Measurements from ENCODE around the gene CARMIL1. TPM values are rescaled to one million over a fixed set of nuclear protein-coding genes. Genes with fewer than 3 reads are reported as not detected.

Gene CARMIL1
- total RNA-seq, 1 donor from 2014 or later = 20.8 TPM

DNA sequence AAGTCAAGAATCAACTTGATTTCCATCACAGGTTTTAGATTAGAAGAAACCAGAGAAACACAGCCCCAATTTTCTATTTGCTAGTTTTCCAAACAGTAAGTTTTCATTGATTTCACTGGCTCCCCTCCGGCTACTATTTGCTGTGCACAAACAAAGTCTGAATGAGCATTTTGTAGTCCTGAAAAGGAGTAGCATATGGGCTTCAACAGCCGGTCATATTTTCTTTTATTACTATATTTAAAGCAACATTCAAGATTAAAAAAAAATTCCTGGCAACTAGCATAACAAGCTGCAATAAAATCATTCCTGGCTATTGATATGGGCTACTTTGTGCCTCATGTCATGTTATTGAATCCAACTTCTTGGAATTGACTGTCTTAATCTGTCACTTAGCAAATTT lies 48.3 kb downstream of the CARMIL1 start:
- no peak for ATAC-seq
- no peak for DNase-seq (ENCODE audit: low spot score)
- intact Hi-C loops (cut with DNase I) = no loop called here

DNA sequence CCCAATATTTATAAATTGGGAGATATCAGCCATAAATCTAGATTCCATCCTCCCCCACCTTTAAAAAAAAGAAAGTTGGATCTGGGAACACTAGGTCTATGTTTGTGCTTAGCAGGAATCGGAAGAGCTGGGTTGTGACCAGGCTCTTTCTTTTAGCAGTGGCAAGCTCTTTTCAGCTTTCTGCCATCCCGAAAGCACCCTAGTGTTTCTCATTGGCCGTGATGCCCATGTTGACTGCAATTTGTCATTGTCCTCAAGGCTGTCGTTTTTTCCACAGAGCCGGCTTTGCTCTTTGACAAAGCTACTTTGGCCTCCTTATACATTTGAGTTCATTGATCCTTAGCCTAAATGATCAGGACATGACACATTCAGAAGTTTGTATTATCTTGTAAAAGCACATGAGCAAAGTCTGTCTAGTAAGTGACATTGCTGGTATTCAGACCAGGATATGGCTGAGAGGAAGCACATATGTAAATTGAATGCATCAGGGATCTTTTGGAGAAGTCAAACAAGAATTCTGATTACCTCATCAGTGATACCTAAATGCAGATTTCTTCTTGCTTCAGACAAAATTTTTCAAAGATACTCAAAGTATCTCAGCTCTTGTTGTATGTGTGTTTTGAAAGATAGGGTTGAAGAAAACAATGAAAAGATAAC lies 50.1 kb downstream of the CARMIL1 start:
- ATAC-seq = no peak
- no peak for DNase-seq (ENCODE audit: low spot score)
- intact Hi-C loops (cut with DNase I) = no loop called here

- intact Hi-C loops (cut with DNase I) = no loop called here
- no peak for DNase-seq (ENCODE audit: low spot score)
- no peak for ATAC-seq
Observed at GRCh38 chr6:25329982-25330381, 50.8 kb downstream of the CARMIL1 start.

DNA sequence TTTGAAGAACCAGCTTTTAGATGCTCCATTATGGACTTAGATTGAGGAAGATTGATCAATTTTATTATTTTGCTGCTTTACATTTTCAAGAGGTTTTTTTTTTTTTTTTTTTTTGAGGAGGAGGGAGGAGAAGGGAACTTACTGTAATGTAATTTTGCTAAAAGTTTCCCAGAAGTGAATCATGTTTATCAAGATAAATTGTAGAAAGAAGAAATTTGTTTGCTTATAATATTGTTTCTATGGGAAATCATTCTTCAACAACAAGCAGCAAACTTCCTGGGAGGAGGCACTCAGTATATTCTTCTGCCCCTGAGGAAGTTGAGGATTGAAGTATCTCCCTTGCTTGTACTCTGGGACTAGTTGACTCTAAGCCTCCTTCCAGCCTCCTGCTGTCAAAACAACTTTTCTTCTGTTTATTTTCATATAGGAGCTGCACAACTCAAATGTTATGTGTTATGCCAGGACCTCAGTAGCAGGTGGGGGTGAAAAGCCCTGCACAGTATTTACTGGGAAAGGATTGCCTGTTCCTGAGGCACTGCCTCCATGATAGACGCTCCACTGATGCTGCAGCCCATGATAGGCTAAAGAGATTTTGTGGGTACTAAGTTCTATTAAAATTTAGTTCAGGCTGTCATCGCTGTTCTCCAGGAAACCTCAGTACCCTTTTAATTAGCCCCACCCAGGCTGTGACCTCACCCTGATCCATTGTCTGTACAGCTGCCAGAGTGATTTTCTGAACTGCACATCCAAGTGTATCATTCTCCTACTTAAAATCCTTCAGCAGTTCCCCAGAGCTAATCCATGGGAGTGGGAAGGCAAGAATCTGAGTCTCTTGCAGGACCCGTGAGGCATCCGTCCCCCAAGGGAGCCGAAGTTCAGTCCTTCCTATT lies 51.9 kb downstream of the CARMIL1 start:
- DNase-seq (ENCODE audit: low spot score) (no peak), ATAC-seq (peak; percentile 51)

DNA sequence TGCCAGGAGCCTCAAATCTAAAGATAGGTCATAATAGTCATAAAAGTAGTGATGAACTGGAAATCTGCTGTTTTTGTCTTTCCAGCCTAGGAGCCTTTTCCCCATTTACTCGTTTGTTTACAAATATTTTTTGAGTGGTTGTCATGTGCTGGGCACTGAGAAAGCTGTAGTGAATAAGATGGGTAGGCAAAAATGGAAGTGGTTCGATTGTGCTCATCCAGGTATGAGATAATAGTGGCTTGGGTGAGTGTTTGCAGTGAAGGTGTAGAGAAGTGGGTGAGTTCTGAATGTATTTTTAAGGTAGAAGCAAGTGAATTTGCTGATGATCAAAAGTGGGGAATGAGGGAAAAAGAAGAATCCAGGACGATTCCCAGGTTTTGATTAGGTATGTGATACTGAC lies 53.0 kb downstream of the CARMIL1 start:
- no peak for ATAC-seq
- intact Hi-C loops (cut with DNase I) = no loop called here

More for the DNA sequence above, 51.9 kb downstream of the CARMIL1 start:
- intact Hi-C loops (cut with DNase I) = no loop called here

GRCh38 chr6:25332655-25333071 lies 53.5 kb downstream of the CARMIL1 start:
- DNase-seq (ENCODE audit: low spot score) (no peak), ATAC-seq (peak; percentile 56)
- intact Hi-C loops (cut with DNase I) = no loop called here

More for the DNA sequence above, 53.0 kb downstream of the CARMIL1 start:
- DNase-seq (ENCODE audit: low spot score) = no peak

DNA sequence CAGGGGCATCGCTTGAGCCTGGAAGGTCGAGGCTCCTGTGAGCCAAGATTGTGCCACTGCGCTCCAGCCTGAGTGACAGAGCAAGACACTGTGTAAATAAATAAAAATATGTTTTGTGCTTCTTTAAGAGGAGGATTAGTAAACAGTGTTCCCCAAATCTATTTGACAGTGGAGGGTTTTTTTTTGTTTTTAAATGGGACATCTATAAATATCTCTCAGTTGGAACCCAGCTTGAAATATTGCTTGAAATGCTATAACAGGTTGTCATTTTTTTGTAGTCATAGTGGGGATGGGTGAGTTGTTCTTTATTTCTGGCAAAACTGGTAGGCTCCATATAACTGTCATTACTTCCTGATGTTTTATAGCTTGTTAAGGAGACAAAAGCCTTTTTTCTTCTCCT lies 54.3 kb downstream of the CARMIL1 start:
- no peak for DNase-seq (ENCODE audit: low spot score)
- intact Hi-C loops (cut with DNase I) = no loop called here
- ATAC-seq = no peak

DNA sequence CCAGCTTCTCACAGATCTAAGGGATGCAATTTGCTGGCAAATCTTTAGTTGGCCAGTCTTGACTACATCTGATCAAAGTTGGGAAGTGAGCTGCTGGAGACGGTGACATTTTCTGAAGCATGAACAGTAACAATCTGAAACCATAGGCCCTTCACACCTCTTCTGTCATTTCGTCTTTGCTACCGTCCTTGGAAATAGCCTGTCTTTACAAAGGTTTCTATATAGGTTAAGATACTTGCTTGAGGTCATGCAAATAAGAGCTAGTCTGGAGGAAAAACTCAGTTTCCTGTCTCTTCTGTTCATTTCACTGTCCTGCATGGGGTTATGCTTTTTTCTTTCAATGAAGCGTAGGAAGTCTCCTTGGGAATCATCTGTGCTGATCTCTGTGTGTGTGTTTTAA lies 55.6 kb downstream of the CARMIL1 start:
- intact Hi-C loops (cut with DNase I) = no loop called here
- ATAC-seq = no peak
- no peak for DNase-seq (ENCODE audit: low spot score)

DNA sequence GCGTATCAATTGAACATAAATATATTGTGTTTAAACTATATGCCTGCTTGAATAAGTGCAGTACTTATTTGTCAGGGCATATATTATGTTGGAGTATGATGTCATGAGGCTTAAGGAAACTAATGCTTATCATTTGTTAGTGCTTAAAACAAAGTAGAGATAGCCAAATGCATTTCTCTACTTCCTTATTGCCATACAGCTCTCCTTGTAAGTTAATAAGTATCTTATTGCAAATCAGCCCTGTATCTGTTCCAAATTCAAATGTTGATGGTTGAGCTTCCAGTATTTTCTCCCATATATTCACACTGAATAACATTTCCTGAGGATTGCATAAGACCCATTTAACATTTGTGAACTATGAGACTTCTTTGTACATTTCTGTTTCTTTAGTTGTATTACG lies 57.8 kb downstream of the CARMIL1 start:
- no peak for ATAC-seq
- intact Hi-C loops (cut with DNase I) = no loop called here

DNA sequence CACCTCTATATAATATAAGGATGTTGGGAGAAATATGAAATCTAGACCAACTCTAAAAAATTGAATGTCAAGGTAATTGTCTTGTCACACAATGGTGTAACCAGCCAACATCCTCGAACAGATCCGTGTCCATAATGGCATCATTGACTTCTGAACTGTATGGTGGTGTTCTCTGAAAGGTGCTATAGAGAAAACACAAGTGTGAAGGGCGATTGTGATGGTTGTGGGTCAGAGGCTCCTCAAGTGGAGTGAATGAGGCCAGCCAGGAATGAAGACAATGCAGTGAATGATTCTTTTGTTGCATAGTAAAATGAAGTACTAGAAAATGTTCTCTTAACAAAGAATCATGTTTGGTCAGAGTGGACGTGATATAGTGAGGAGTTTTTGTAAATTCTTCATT lies 58.3 kb downstream of the CARMIL1 start:
- DNase-seq (ENCODE audit: low spot score) (no peak), ATAC-seq (no peak)
- intact Hi-C loops (cut with DNase I) = no loop called here

More for the DNA sequence above, 57.8 kb downstream of the CARMIL1 start:
- no peak for DNase-seq (ENCODE audit: low spot score)

DNA sequence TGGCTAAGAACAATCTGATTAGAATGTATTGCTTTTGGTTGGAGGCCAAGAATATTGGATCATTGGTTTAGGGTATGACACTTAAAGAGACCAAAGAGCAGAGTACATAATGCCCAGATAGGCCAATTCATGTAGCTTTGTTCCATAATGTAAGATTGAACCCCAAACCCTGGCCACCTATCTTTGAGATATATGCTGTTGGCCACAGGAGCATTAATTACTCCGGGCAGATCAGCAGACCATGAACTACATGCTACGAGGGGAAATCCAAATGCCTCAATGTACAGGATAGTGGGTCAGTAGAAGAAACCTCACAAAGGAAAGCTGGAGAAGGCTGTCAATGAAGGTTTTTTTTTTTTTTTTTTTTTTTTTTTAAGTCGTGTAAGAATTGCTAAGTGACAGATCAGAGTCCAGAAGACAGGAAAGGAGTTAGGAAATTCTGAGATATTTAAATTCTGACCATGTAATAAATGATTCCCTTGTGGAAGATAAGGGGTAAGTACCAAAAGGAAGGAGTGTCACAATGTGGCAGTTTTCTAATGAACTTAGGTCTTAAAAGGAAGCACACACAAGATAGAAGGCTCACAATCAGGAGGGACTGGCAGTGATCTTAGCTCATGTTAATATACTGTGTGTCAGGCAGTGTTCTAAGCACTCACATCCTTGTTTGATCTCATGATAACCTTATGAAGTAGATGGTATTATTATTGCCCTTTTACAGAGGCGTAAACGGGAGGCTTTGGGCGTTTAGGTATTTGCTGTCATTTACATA lies 61.4 kb downstream of the CARMIL1 start:
- intact Hi-C loops (cut with DNase I) = loop anchor here (1.0 kb wide), 1 partner anchor 20 kb away; no protein-coding TSS in a partner anchor

GRCh38 chr6:25341203-25341552 lies 62.0 kb downstream of the CARMIL1 start:
- intact Hi-C loops (cut with DNase I) = loop anchor here (1.0 kb wide), 1 partner anchor 19 kb away; no protein-coding TSS in a partner anchor
- DNase-seq (ENCODE audit: low spot score) = no peak
- ATAC-seq = no peak

More for the DNA sequence above, 61.4 kb downstream of the CARMIL1 start:
- ATAC-seq (no peak), DNase-seq (ENCODE audit: low spot score) (no peak)

DNA sequence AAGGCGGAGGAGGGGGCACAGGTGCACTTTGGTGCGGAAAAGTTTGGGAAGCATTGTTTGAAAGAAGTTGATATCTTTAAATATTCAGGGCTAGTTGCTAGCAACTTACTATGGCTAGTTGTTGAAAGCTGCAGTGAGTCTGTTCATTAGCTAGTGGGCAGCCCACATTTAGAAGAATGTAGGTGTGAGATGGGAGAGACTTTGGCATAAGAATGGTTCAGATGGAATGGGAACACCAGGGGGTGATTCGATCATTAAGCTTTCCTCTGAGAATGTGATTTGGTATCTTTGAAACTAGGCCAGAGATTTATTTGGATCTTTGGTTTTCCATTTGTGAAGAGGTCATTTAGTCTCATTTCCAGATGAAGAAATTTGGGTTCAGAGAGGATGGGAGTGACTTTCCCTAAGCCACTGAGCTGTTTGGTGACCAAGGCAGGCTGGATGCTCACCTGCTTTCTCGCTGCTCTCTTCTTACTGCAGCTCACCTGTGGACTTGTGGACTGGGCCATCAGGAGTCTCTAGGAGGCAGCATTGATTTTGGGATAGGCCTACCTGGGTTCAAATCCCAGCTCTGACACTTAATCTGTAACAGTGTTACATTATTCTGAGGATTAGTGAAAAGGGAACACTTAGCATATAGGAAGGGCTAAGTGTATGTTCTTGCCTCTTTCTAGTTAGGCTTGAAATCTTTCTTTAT lies 62.9 kb downstream of the CARMIL1 start:
- intact Hi-C loops (cut with DNase I) = loop anchor here (1.0 kb wide), 1 partner anchor 18 kb away; no protein-coding TSS in a partner anchor
- ATAC-seq = no peak
- DNase-seq (ENCODE audit: low spot score) = no peak

DNA sequence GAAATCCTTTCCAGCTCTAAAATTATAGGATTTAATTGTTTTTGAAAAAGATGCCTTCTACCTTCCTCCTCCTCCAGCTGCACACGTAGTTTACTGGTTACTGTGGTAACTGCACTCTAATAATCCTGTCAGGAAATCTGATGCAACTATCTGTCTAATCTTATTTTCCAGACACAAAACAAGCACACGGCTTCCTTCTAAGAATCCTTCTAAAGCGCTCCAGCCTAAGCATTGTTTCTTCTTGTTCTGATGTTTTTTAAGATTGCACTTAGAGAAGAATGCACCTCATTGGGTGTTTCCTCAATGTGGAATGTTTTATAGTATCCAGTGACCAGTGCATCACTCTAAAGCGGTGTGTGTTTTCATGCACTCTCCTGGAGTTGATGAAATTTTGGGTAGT lies 63.6 kb downstream of the CARMIL1 start:
- ATAC-seq = peak; percentile 53
- intact Hi-C loops (cut with DNase I) = no loop called here
- DNase-seq (ENCODE audit: low spot score) = no peak

DNA sequence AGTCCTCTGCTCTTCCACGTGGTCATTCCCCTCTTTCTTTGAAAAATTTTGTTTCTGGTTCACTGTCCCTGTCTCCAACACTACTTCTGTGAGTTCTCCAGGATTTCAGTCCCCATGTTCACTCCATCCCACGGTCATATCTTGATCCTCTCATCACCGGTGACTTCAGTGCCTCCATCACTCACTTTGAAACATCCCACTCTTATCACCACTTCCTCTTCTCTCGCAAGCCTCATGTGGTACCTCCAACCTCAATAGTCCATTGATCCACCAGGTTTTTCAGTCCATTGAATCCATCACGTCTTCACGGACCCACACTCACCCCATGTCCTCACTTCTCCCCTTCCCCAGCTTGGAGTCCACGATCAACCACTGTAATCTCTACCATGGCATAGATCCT lies 64.8 kb downstream of the CARMIL1 start:
- DNase-seq (ENCODE audit: low spot score) = no peak
- intact Hi-C loops (cut with DNase I) = no loop called here
- ATAC-seq = no peak

GRCh38 chr6:25344827-25345226 lies 65.7 kb downstream of the CARMIL1 start:
- ATAC-seq (no peak), DNase-seq (ENCODE audit: low spot score) (no peak)
- intact Hi-C loops (cut with DNase I) = no loop called here

DNA sequence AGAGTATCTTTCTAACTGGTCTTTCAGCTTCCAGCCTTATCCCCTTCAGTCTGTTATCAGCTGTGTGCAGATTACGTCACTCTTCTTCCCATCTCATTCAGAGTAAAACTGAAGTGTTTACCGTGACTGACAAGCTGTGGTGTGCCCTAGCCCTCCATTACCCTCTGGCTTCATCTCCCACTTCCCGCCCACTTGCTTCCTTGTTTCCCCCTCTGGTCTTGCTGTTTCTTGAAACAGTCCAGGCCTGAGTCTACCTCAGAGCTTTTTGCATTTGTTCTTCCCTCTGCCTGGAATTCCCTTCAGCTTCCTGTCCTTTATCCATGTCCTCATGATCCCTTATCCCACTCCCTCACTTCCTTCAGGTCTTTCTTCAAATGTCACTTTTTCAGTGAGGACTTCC lies 66.9 kb downstream of the CARMIL1 start:
- intact Hi-C loops (cut with DNase I) = no loop called here
- DNase-seq (ENCODE audit: low spot score) = no peak
- no peak for ATAC-seq

DNA sequence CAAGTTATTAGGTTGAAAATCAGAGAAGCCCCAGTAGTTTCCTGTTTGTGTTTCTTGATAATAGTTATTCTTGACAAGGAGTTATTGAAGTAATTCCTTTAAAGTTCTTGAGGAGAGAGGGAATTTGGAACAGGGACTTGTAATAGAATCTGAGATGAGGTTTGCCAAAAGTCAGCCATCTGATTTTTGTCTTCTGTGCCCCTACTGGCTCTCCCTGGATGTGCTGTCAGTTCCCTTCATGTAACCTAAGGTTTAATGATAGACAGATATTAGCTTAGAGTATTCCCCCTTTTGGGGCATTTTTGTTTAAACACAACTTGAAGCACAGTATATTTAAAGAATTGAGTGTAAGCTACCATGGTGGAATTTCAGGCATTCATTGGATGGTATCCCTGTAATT lies 71.4 kb downstream of the CARMIL1 start:
- intact Hi-C loops (cut with DNase I) = no loop called here
- DNase-seq (ENCODE audit: low spot score) = no peak
- no peak for ATAC-seq

DNA sequence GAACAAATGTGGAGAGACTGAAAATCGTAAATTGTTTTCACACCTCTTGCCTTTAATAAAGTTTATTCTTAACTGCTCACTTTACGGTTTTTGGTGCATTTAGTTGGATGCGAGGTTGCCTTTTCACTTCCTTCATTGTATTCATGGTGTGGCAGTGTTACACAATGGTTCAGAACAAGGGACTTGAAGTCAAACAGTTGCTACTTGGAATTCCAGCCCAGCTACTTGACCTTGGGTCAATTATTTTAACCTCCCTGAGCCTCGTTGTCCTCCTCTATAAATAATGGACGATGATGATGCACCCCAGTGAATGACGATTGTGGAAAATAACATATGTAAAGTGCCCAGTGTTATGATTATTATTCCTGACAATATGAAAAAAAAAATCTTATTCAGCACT lies 72.3 kb downstream of the CARMIL1 start:
- ATAC-seq = no peak
- DNase-seq (ENCODE audit: low spot score) = no peak
- intact Hi-C loops (cut with DNase I) = no loop called here

Measured in sciatic nerve (tissue), 2 donors.